Measurements from ENCODE around the gene ENOX2.

ENOX2 gene

GRCh38 chrX:130625386-130625785 is 277.6 kb downstream of the ENOX2 start:
- DNase-seq (ENCODE audit: low read depth): no peak

- no peak for DNase-seq (ENCODE audit: low read depth)
Observed at GRCh38 chrX:130623518-130623917, 279.5 kb downstream of the ENOX2 start.

GRCh38 chrX:130615941-130616340 is 287.1 kb downstream of the ENOX2 start:
- no peak for DNase-seq (ENCODE audit: low read depth)

GRCh38 chrX:130607431-130607830 is 295.6 kb downstream of the ENOX2 start:
- DNase-seq (ENCODE audit: low read depth): no peak

- DNase-seq (ENCODE audit: low read depth): no peak
Observed at GRCh38 chrX:130606425-130606824, 296.6 kb downstream of the ENOX2 start.

GRCh38 chrX:130604882-130605281 is 298.1 kb downstream of the ENOX2 start:
- DNase-seq (ENCODE audit: low read depth): no peak

- no peak for DNase-seq (ENCODE audit: low read depth)
Observed at GRCh38 chrX:130594453-130594916, 308.5 kb downstream of the ENOX2 start.

- no peak for DNase-seq (ENCODE audit: low read depth)
Observed at GRCh38 chrX:130593911-130594310, 309.1 kb downstream of the ENOX2 start.

- no peak for DNase-seq (ENCODE audit: low read depth)
Observed at GRCh38 chrX:130592204-130592603, 310.8 kb downstream of the ENOX2 start.

- no peak for DNase-seq (ENCODE audit: low read depth)
Observed at GRCh38 chrX:130578906-130579305, 324.1 kb downstream of the ENOX2 start.

- no peak for DNase-seq (ENCODE audit: low read depth)
Observed at GRCh38 chrX:130577431-130577830, 325.6 kb downstream of the ENOX2 start.

- no peak for DNase-seq (ENCODE audit: low read depth)
Observed at GRCh38 chrX:130575831-130576389, 327.1 kb downstream of the ENOX2 start.
